ENCODE measurements around the gene DLGAP1.

DLGAP1 gene

GRCh38 chr18:4181882-4182568, 273.1 kb downstream of the DLGAP1 start:
- no peaks in the 10 kb centered on the region for H3K4me1 ChIP-seq (ENCODE audit: insufficient read depth, insufficient read length)
- no peaks in the 10 kb centered on the region for H3K36me3 ChIP-seq (ENCODE audit: insufficient read depth, insufficient read length, low read length)
- no peak overlapping the region for H3K9ac ChIP-seq (ENCODE audit: insufficient read length, low read depth)
- H3K9me3 ChIP-seq (ENCODE audit: insufficient read depth, low read length) = peaks cover 6% of the 10 kb centered on the region; the same call in 1 of the 2 replicates
- no peak for TF ChIP-seq YY1 (IDR thresholded peaks at IDR 0.05; ENCODE audit: insufficient read depth, insufficient read length)
- TF ChIP-seq SUZ12 (IDR thresholded peaks at IDR 0.05; ENCODE audit: extremely low read depth, insufficient read depth, insufficient read length) = no peak
- no peak for TF ChIP-seq ZNF274 (IDR thresholded peaks at IDR 0.05; ENCODE audit: low read depth, low read length)
- H3K4me3 ChIP-seq (ENCODE audit: insufficient read length, low read depth) = no peak overlapping the region
- DNase-seq (ENCODE audit: low read depth, low spot score) = peak; percentile 6
- no peaks in the 10 kb centered on the region for H3K27me3 ChIP-seq (ENCODE audit: insufficient read depth, insufficient read length)

GRCh38 chr18:4181086-4181485, 274.0 kb downstream of the DLGAP1 start:
- no peaks in the 10 kb centered on the region for H3K36me3 ChIP-seq (ENCODE audit: insufficient read depth, insufficient read length, low read length)
- H3K9me3 ChIP-seq (ENCODE audit: insufficient read depth, low read length) = peaks cover 6% of the 10 kb centered on the region; the same call in 1 of the 2 replicates
- H3K4me1 ChIP-seq (ENCODE audit: insufficient read depth, insufficient read length) = no peaks in the 10 kb centered on the region
- no peak overlapping the region for H3K4me3 ChIP-seq (ENCODE audit: insufficient read length, low read depth)
- H3K9ac ChIP-seq (ENCODE audit: insufficient read length, low read depth) = no peak overlapping the region
- DNase-seq (ENCODE audit: low read depth, low spot score) = no peak
- no peaks in the 10 kb centered on the region for H3K27me3 ChIP-seq (ENCODE audit: insufficient read depth, insufficient read length)
- no peak for TF ChIP-seq SUZ12 (IDR thresholded peaks at IDR 0.05; ENCODE audit: extremely low read depth, insufficient read depth, insufficient read length)
- TF ChIP-seq ZNF274 (IDR thresholded peaks at IDR 0.05; ENCODE audit: low read depth, low read length) = no peak
- no peak for TF ChIP-seq YY1 (IDR thresholded peaks at IDR 0.05; ENCODE audit: insufficient read depth, insufficient read length)

DNA sequence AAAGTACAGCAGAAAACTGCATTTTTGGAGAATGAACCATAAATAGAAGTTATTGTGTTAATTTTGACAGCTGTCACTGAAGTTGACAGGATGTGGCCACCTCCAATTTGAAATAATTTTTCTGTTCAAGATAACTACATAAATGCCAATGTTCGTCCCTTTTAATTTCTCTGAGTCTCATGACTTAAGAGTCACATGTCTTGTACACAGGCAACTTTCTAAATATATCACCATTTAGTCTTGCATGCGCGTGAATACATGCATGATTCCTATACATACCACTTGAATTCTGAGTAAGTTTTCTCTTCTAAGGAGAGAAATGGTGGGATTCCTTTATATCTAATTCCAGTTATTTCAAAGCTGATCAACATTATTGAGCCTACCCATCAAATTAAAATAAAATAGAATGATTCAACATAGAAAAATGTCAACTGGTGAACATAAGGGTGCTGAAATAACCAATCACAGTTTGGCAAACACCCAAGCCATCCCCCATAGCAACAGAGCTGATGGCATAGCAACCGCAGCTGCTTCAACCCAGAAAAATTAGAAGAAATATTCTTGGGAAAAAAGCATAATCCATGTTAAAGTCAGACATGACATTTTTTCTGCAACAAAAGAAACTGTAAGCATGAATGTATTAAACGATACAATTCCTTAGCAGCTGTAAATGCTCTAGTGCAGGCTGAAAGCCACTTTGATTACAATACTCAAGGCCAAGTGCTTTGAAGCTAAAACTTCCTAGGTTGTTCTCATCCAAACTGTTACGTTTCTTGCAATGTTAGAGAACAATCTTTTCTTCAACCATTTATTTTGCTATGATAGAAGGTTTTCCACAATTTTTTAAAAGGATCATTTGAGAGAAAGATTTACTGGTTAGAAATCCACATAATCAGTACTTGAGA, 282.7 kb downstream of the DLGAP1 start:
- Histone ChIP-seq H3K9ac (ENCODE audit: insufficient read length, low read depth) (no peak overlapping the region), H3K4me1 (ENCODE audit: insufficient read depth, insufficient read length) (no peaks in the 10 kb centered on the region), H3K9me3 (ENCODE audit: insufficient read depth, low read length) (no peaks in the 10 kb centered on the region), H3K4me3 (ENCODE audit: insufficient read length, low read depth) (no peak overlapping the region), H3K27me3 (ENCODE audit: insufficient read depth, insufficient read length) (no peaks in the 10 kb centered on the region), H3K36me3 (ENCODE audit: insufficient read depth, insufficient read length, low read length) (no peaks in the 10 kb centered on the region)
- DNase-seq (ENCODE audit: low read depth, low spot score) = no peak
- TF ChIP-seq SUZ12 (IDR thresholded peaks at IDR 0.05; ENCODE audit: extremely low read depth, insufficient read depth, insufficient read length) (no peak), ZNF274 (IDR thresholded peaks at IDR 0.05; ENCODE audit: low read depth, low read length) (no peak), YY1 (IDR thresholded peaks at IDR 0.05; ENCODE audit: insufficient read depth, insufficient read length) (no peak)

DNA sequence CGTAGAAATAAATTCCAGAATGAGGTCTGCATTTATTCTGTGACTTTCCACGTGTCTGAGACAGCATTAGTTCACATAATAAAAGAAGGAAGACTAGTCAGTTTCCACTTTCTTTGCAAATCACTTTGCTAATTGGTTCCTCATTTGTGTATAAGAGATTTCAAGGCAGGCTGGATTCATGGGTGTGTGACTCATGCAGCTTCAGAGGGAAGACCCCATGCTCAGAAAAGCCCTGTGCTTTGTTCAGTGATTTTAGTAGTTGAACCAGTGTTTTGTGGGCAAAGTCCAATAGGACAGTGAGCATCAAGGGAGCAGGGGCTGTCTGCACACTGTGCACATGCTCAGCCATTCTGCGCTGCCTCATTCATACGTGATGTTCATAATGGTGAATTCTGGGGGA, 297.8 kb downstream of the DLGAP1 start:
- DNase-seq (ENCODE audit: low read depth, low spot score) = peak; percentile 18
- no peaks in the 10 kb centered on the region for H3K36me3 ChIP-seq (ENCODE audit: insufficient read depth, insufficient read length, low read length)
- TF ChIP-seq YY1 (IDR thresholded peaks at IDR 0.05; ENCODE audit: insufficient read depth, insufficient read length) (no peak), ZNF274 (IDR thresholded peaks at IDR 0.05; ENCODE audit: low read depth, low read length) (no peak), SUZ12 (IDR thresholded peaks at IDR 0.05; ENCODE audit: extremely low read depth, insufficient read depth, insufficient read length) (no peak)
- H3K9ac ChIP-seq (ENCODE audit: insufficient read length, low read depth) = no peak overlapping the region
- no peaks in the 10 kb centered on the region for H3K9me3 ChIP-seq (ENCODE audit: insufficient read depth, low read length)
- H3K27me3 ChIP-seq (ENCODE audit: insufficient read depth, insufficient read length) = no peaks in the 10 kb centered on the region
- no peak overlapping the region for H3K4me3 ChIP-seq (ENCODE audit: insufficient read length, low read depth)
- H3K4me1 ChIP-seq (ENCODE audit: insufficient read depth, insufficient read length) = no peaks in the 10 kb centered on the region

DNA sequence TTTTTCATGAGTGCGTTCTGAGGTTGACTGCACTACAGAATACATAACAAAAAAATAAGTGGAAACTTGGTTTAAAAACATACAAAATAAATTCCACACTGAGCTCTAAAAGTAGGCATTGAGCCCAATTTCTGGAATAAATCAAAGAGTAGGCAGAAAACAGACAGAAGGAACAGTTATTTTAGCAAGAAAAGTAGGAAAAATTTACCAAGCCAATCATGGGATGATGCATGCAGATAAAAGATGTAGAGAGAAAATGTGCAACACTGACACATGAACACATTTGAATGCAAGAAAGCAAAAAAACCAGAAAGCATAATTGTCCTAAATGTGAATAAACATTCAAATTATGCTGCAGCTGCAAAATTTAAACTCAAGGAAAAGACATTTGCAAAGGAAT, 308.3 kb downstream of the DLGAP1 start:
- H3K27me3 ChIP-seq (ENCODE audit: insufficient read depth, insufficient read length) = no peaks in the 10 kb centered on the region
- H3K36me3 ChIP-seq (ENCODE audit: insufficient read depth, insufficient read length, low read length) = no peaks in the 10 kb centered on the region
- DNase-seq (ENCODE audit: low read depth, low spot score) = no peak
- H3K9me3 ChIP-seq (ENCODE audit: insufficient read depth, low read length) = no peaks in the 10 kb centered on the region
- no peak overlapping the region for H3K4me3 ChIP-seq (ENCODE audit: insufficient read length, low read depth)
- no peak for TF ChIP-seq SUZ12 (IDR thresholded peaks at IDR 0.05; ENCODE audit: extremely low read depth, insufficient read depth, insufficient read length)
- no peak for TF ChIP-seq YY1 (IDR thresholded peaks at IDR 0.05; ENCODE audit: insufficient read depth, insufficient read length)
- TF ChIP-seq ZNF274 (IDR thresholded peaks at IDR 0.05; ENCODE audit: low read depth, low read length) = no peak
- H3K9ac ChIP-seq (ENCODE audit: insufficient read length, low read depth) = no peak overlapping the region
- H3K4me1 ChIP-seq (ENCODE audit: insufficient read depth, insufficient read length) = no peaks in the 10 kb centered on the region

GRCh38 chr18:4144201-4144600, 310.9 kb downstream of the DLGAP1 start:
- no peaks in the 10 kb centered on the region for H3K4me1 ChIP-seq (ENCODE audit: insufficient read depth, insufficient read length)
- no peak for TF ChIP-seq ZNF274 (IDR thresholded peaks at IDR 0.05; ENCODE audit: low read depth, low read length)
- TF ChIP-seq YY1 (IDR thresholded peaks at IDR 0.05; ENCODE audit: insufficient read depth, insufficient read length) = no peak
- no peak for TF ChIP-seq SUZ12 (IDR thresholded peaks at IDR 0.05; ENCODE audit: extremely low read depth, insufficient read depth, insufficient read length)

GRCh38 chr18:4143585-4143984, 311.5 kb downstream of the DLGAP1 start:
- H3K9ac ChIP-seq (ENCODE audit: insufficient read length, low read depth) = no peak overlapping the region
- no peaks in the 10 kb centered on the region for H3K4me1 ChIP-seq (ENCODE audit: insufficient read depth, insufficient read length)
- H3K36me3 ChIP-seq (ENCODE audit: insufficient read depth, insufficient read length, low read length) = no peaks in the 10 kb centered on the region
- TF ChIP-seq YY1 (IDR thresholded peaks at IDR 0.05; ENCODE audit: insufficient read depth, insufficient read length) = no peak
- TF ChIP-seq ZNF274 (IDR thresholded peaks at IDR 0.05; ENCODE audit: low read depth, low read length) = no peak
- no peak for TF ChIP-seq SUZ12 (IDR thresholded peaks at IDR 0.05; ENCODE audit: extremely low read depth, insufficient read depth, insufficient read length)
- H3K4me3 ChIP-seq (ENCODE audit: insufficient read length, low read depth) = no peak overlapping the region
- DNase-seq (ENCODE audit: low read depth, low spot score) = no peak
- H3K9me3 ChIP-seq (ENCODE audit: insufficient read depth, low read length) = no peaks in the 10 kb centered on the region
- H3K27me3 ChIP-seq (ENCODE audit: insufficient read depth, insufficient read length) = no peaks in the 10 kb centered on the region

More at GRCh38 chr18:4144201-4144600, 310.9 kb downstream of the DLGAP1 start:
- no peak for DNase-seq (ENCODE audit: low read depth, low spot score)
- no peaks in the 10 kb centered on the region for H3K36me3 ChIP-seq (ENCODE audit: insufficient read depth, insufficient read length, low read length)
- no peaks in the 10 kb centered on the region for H3K27me3 ChIP-seq (ENCODE audit: insufficient read depth, insufficient read length)
- no peak overlapping the region for H3K4me3 ChIP-seq (ENCODE audit: insufficient read length, low read depth)
- no peak overlapping the region for H3K9ac ChIP-seq (ENCODE audit: insufficient read length, low read depth)
- H3K9me3 ChIP-seq (ENCODE audit: insufficient read depth, low read length) = no peaks in the 10 kb centered on the region
